Endothelial cell of umbilical vein (primary cell): ENCODE results near the gene TEX9. TPM values are rescaled to one million over a fixed set of nuclear protein-coding genes. Genes with fewer than 3 reads are reported as not detected.

Source experiments
- BruUV-seq: library from RNA; stranded (reverse); fragments of 400-500 nt; replicated peaks from 2 replicates; lab custom pipeline; 2021; lab: Mats Ljungman, UMichigan
- CTCF ChIA-PET: fragments of 300-600, 350-600 bp; sonication (Branson Sonifier 250); formaldehyde crosslinking; loops from one replicate; lab custom pipeline; 2021; ENCODE audit warnings: antibody characterized with exemption, inconsistent platforms; lab: Charles Lee
- POLR2A ChIA-PET: fragments of 300-600, 350-600 bp; sonication (Branson Sonifier 250); formaldehyde crosslinking; loops from one replicate; lab custom pipeline; 2021; ENCODE audit warnings: antibody characterized with exemption, inconsistent platforms; lab: Charles Lee
- DNase-seq: peaks from one replicate; pipeline ENCODE4 v3.0.0-alpha.2; 2011; ENCODE audit warnings: low read depth, low spot score
- FAIRE-seq: peaks from 2 replicates; lab custom pipeline; 2011; peaks lifted over from hg19 to GRCh38; lab: Jason Lieb, UNC
- H2AFZ ChIP-seq: 2 replicates; pipeline ENCODE4 v1.6.0; 2012; ENCODE audit warnings: low read depth, low read length, control low read depth, inconsistent platforms
- H3K27ac ChIP-seq: 2 replicates; pipeline ENCODE4 v1.5.1; 2011; ENCODE audit warnings: low read depth, mild to moderate bottlenecking, control low read depth, low read length, moderate library complexity; ENCODE audit not compliant: insufficient read depth
- H3K27me3 ChIP-seq, 2 experiments: 2 replicates each; pipeline versions ENCODE4 v1.6.0 to v1.6.1; 2011; ENCODE audit warnings: low read length in 2 of 2, mixed read lengths in 1 of 2; ENCODE audit not compliant: control insufficient read depth in 2 of 2, insufficient read depth in 2 of 2
- H3K36me3 ChIP-seq, 2 experiments: 2 replicates in 1 of 2; 3 replicates in 1 of 2; pipeline ENCODE4 v1.5.1; 2011; ENCODE audit warnings: low read length in 2 of 2, mild to moderate bottlenecking in 1 of 2, moderate library complexity in 1 of 2; ENCODE audit not compliant: control insufficient read depth in 2 of 2, insufficient read depth in 2 of 2; ENCODE audit errors: extremely low read depth in 1 of 2
- H3K4me1 ChIP-seq: 3 replicates; pipeline ENCODE4 v1.5.1; 2011; ENCODE audit warnings: mild to moderate bottlenecking, low read length; ENCODE audit not compliant: control insufficient read depth, insufficient read depth; ENCODE audit errors: extremely low read depth
- H3K4me2 ChIP-seq: 2 replicates; pipeline ENCODE4 v1.6.1; 2011; ENCODE audit warnings: low read length, control low read depth, mixed read lengths; ENCODE audit not compliant: insufficient read depth
- H3K4me3 ChIP-seq, 3 experiments: fragments of 200-600 bp in 1 of 3; sonication (generic), shearing (Covaris generic) in 1 of 3; replicated peaks in 1 of 3; 2 replicates each; pipeline ENCODE4 v1.5.1; 2011 to 2016; ENCODE audit warnings: control low read depth in 3 of 3, low read length in 3 of 3, mild to moderate bottlenecking in 2 of 3, inconsistent platforms in 1 of 3, low read depth in 1 of 3, moderate library complexity in 1 of 3; ENCODE audit not compliant: insufficient read depth in 1 of 3
- H3K79me2 ChIP-seq: 2 replicates; pipeline ENCODE4 v1.6.0; 2012; ENCODE audit warnings: low read length, inconsistent platforms; ENCODE audit not compliant: control insufficient read depth, insufficient read depth
- H3K9ac ChIP-seq: replicated peaks from 2 replicates; pipeline ENCODE3; 2011; ENCODE audit warnings: low read length, control low read depth; ENCODE audit not compliant: insufficient read depth; ENCODE audit errors: extremely low read depth
- H3K9me1 ChIP-seq: replicated peaks from 3 replicates; pipeline ENCODE4 v1.6.0; 2011; ENCODE audit warnings: mild to moderate bottlenecking, low read length; ENCODE audit not compliant: control insufficient read depth, insufficient read depth; ENCODE audit errors: extremely low read depth
- H3K9me3 ChIP-seq: replicated peaks from 2 replicates; pipeline ENCODE4 v1.5.1; 2012; ENCODE audit warnings: low read length, inconsistent platforms; ENCODE audit not compliant: control insufficient read depth, insufficient read depth
- H4K20me1 ChIP-seq: replicated peaks from 2 replicates; pipeline ENCODE3; 2011; ENCODE audit warnings: mild to moderate bottlenecking, low read length; ENCODE audit not compliant: control insufficient read depth, insufficient read depth; ENCODE audit errors: extremely low read depth
- EZH2 ChIP-seq: IDR thresholded peaks from 2 replicates; pipeline ENCODE4 v1.6.1; 2012; ENCODE audit warnings: borderline replicate concordance, low read depth, mild to moderate bottlenecking, moderate library complexity, low read length, inconsistent platforms; ENCODE audit not compliant: severe bottlenecking
- FOS ChIP-seq: IDR thresholded peaks from 2 replicates; pipeline ENCODE4 v1.6.1; 2011; ENCODE audit warnings: mild to moderate bottlenecking, low read length, moderate library complexity, borderline replicate concordance; ENCODE audit not compliant: insufficient read depth
- GATA2 ChIP-seq: IDR thresholded peaks from 2 replicates; pipeline ENCODE4 v1.7.0; 2011; ENCODE audit warnings: low read depth, mild to moderate bottlenecking, moderate library complexity, mixed read lengths, low read length; ENCODE audit not compliant: insufficient read length, insufficient read depth
- JUN ChIP-seq: IDR thresholded peaks from 2 replicates; pipeline ENCODE4 v1.6.1; 2011; ENCODE audit warnings: borderline replicate concordance, low read depth; ENCODE audit not compliant: insufficient read length, insufficient read depth
- MYC ChIP-seq: IDR thresholded peaks from one replicate; pipeline ENCODE4 v1.6.1; 2011; ENCODE audit warnings: mild to moderate bottlenecking, low read depth, low read length
- POLR2A ChIP-seq: IDR thresholded peaks from 2 replicates; pipeline ENCODE4 v1.6.1; 2012; ENCODE audit warnings: low read depth, mild to moderate bottlenecking, control low read depth, low read length
- POLR2AphosphoS5 ChIP-seq: IDR thresholded peaks from 2 replicates; pipeline ENCODE4 v1.6.1; 2012; ENCODE audit warnings: low read depth, mild to moderate bottlenecking, control low read depth, low read length, moderate library complexity; ENCODE audit not compliant: insufficient read depth
- dilution Hi-C: fragments of 300-500 bp; cut with MboI; formaldehyde crosslinking; loops from one replicate; pipeline ENCODE4 v1.15.0; 2019; ENCODE audit warnings: low sequenced_read_pairs; ENCODE audit not compliant: extremely low pct_ligation_motif_present
- intact Hi-C: fragments of 100-400 bp; cut with micrococcal nuclease; formaldehyde crosslinking; loops from one replicate; pipeline ENCODE4 v1.10.0; 2022
- polyA plus RNA-seq, 4 experiments: library from polyadenylated mRNA; depleted of rRNA in 3 of 4; stranded (reverse) in 3 of 4; unstranded in 1 of 4; fragments of >200 nt; gene quantifications; 2 replicates each; pipeline versions ENCODE4 v1.2.1 to v1.2.3, GENCODE V29; 2011 to 2012; ENCODE audit warnings: missing spikeins in 1 of 4
- total RNA-seq: library from RNA; stranded (reverse); gene quantifications from 2 replicates; pipeline ENCODE4 v1.2.3, GENCODE V29; 2021
- TF ChIP-seq, protein P1 (sequence below): IDR thresholded peaks from 2 replicates; pipeline ENCODE4 v1.6.1; 2011; ENCODE audit not compliant: insufficient read depth, insufficient read length
- TF ChIP-seq, protein P2 (sequence below), 2 donors: IDR thresholded peaks; 1 replicate in 1 of 2; 2 replicates in 1 of 2; pipeline ENCODE4 v1.5.1; 2011; ENCODE audit warnings: low read length in 2 of 2, mild to moderate bottlenecking in 2 of 2, moderate library complexity in 2 of 2, control low read depth in 1 of 2, inconsistent platforms in 1 of 2, low read depth in 1 of 2; ENCODE audit not compliant: insufficient read depth in 1 of 2; ENCODE audit errors: extremely low read depth in 1 of 2

Gene TEX9
- total and polyA plus RNA-seq, 2 donors (not counting 3 experiments of a cell fraction or from before 2014, with no cell fraction given) = 0.33 to 1.7 TPM

DNA sequence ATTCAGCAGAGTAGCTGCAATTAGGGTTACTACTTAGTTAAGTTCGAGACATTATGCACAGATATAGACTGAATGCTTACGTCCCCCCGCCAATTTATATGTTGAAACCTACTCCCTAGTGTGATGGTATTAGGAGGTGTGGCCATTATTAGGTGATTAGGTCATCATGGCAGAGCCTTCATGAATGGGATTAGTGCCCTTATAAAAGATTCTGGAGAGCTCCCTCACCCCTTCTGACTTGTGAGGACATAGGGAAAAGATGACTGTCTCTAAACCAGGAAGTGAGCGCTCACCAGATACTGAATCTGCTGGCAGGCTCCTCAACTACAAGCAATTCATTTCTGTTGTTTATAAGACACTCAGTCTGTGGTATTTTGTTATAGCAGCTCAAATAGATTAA lies 25.6 kb upstream of the TEX9 start:
- intact Hi-C loops = no loop called here
- Histone ChIP-seq H3K4me1 (no peaks in the 10 kb centered on the region), H3K9me3 (no peaks in the 10 kb centered on the region), H3K9ac (no peak overlapping the region), H3K36me3 (no peaks in the 10 kb centered on the region), H3K27me3 (peaks cover 6 to 14% of the 10 kb centered on the region in 2 experiments), H3K27ac (no peak overlapping the region), H3K4me3 (no peak overlapping the region), H2AFZ (no peak overlapping the region), H3K4me2 (no peak overlapping the region), H3K79me2 (no peaks in the 10 kb centered on the region), H4K20me1 (no peaks in the 10 kb centered on the region), H3K9me1 (no peaks in the 10 kb centered on the region)
- DNase-seq (no peak), FAIRE-seq (no peak)
- POLR2A ChIA-PET = no interaction called here
- CTCF ChIA-PET = interaction anchor here (1.0 kb wide), 1 partner anchor 9 kb away, joined by 3 read pairs; no protein-coding TSS in a partner anchor
- dilution Hi-C loops = no loop called here
- no TSS peak for BruUV-seq
- TF ChIP-seq, protein P1, sequence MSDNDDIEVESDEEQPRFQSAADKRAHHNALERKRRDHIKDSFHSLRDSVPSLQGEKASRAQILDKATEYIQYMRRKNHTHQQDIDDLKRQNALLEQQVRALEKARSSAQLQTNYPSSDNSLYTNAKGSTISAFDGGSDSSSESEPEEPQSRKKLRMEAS = no peak
- TF ChIP-seq JUN = no peak
- TF ChIP-seq POLR2AphosphoS5 = no peak
- no peak for TF ChIP-seq POLR2A
- TF ChIP-seq GATA2 = no peak
- no peak for TF ChIP-seq EZH2
- TF ChIP-seq, protein P2, sequence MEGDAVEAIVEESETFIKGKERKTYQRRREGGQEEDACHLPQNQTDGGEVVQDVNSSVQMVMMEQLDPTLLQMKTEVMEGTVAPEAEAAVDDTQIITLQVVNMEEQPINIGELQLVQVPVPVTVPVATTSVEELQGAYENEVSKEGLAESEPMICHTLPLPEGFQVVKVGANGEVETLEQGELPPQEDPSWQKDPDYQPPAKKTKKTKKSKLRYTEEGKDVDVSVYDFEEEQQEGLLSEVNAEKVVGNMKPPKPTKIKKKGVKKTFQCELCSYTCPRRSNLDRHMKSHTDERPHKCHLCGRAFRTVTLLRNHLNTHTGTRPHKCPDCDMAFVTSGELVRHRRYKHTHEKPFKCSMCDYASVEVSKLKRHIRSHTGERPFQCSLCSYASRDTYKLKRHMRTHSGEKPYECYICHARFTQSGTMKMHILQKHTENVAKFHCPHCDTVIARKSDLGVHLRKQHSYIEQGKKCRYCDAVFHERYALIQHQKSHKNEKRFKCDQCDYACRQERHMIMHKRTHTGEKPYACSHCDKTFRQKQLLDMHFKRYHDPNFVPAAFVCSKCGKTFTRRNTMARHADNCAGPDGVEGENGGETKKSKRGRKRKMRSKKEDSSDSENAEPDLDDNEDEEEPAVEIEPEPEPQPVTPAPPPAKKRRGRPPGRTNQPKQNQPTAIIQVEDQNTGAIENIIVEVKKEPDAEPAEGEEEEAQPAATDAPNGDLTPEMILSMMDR (IDR thresholded peaks at IDR 0.05; ENCODE audit: extremely low read depth in 1 of 2, insufficient read depth in 1 of 2, low read depth in 1 of 2, low read length in 2 of 2) = no peak
- TF ChIP-seq FOS = no peak
- no peak for TF ChIP-seq MYC
